GM19395 (cell line): ENCODE results near the gene PCGF3.
"Not testable (repeated sequence)": the region's sequence is repeated elsewhere in the genome, so short reads cannot be mapped to it uniquely, and the experiment has no call there.

Experiments used
- ATAC-seq: cut with Tn5 transposase; IDR thresholded peaks from one replicate; pipeline ENCODE4 v1.9.1; 2021; ENCODE audit warnings: mild to moderate bottlenecking, moderate library complexity; ENCODE audit not compliant: unreplicated experiment

Gene PCGF3

GRCh38 chr4:703336-704197, 2.1 kb upstream of the PCGF3 start:
- ATAC-seq, result no peak

- no peak for ATAC-seq
These were observed 1.3 kb upstream of the PCGF3 start for GRCh38 chr4:704198-704891.

GRCh38 chr4:704971-705277, 708 bp upstream of the PCGF3 start:
- no peak for ATAC-seq

GRCh38 chr4:706083-706633, 526 bp downstream of the PCGF3 start:
- not testable (repeated sequence) for ATAC-seq

- ATAC-seq, result no peak
These were observed 1.4 kb downstream of the PCGF3 start for GRCh38 chr4:706834-707598.

- ATAC-seq, result no peak
These were observed 2.4 kb downstream of the PCGF3 start for GRCh38 chr4:707929-708630.

GRCh38 chr4:708631-708933, 3.0 kb downstream of the PCGF3 start:
- ATAC-seq, result no peak

GRCh38 chr4:709348-709747, 3.7 kb downstream of the PCGF3 start:
- ATAC-seq, result no peak

GRCh38 chr4:710116-710515, 4.5 kb downstream of the PCGF3 start:
- no peak for ATAC-seq

GRCh38 chr4:710916-711315, 5.3 kb downstream of the PCGF3 start:
- ATAC-seq, result no peak

GRCh38 chr4:712093-712492, 6.5 kb downstream of the PCGF3 start:
- no peak for ATAC-seq

- ATAC-seq, result no peak
These were observed 7.4 kb downstream of the PCGF3 start for GRCh38 chr4:712916-713632.

- ATAC-seq, result no peak
These were observed 8.5 kb downstream of the PCGF3 start for GRCh38 chr4:714087-714486.

- ATAC-seq, result no peak
These were observed 12.1 kb downstream of the PCGF3 start for GRCh38 chr4:717601-718320.

GRCh38 chr4:718460-718859, 12.8 kb downstream of the PCGF3 start:
- ATAC-seq, result no peak

- no peak for ATAC-seq
These were observed 14.7 kb downstream of the PCGF3 start for GRCh38 chr4:720111-720860.

- no peak for ATAC-seq
These were observed 15.9 kb downstream of the PCGF3 start for GRCh38 chr4:721261-722168.

- no peak for ATAC-seq
These were observed 16.6 kb downstream of the PCGF3 start for GRCh38 chr4:722169-722725.
